Measurements from ENCODE around the gene PPP2R2D.

DNA sequence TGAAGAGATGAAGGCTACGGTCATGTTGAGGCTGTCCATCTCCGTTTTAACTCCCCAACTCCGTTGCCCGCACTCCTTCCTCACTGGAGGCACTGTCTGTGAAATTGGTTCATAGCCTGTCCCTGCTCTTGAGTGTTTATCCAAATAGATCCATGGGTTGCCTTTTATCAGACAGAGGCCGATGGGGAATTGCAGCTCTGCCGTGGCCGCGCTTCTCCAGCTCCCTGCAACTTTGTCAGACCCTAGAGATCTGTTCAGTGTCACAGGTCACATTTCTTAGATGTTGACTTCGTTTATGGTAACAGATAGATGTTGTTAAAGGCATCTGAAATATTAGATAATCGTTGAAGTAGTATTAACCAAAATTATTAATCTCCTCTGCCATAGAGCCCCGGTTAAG, 14.7 kb downstream of the PPP2R2D start:
- TF ChIP-seq, protein P1, sequence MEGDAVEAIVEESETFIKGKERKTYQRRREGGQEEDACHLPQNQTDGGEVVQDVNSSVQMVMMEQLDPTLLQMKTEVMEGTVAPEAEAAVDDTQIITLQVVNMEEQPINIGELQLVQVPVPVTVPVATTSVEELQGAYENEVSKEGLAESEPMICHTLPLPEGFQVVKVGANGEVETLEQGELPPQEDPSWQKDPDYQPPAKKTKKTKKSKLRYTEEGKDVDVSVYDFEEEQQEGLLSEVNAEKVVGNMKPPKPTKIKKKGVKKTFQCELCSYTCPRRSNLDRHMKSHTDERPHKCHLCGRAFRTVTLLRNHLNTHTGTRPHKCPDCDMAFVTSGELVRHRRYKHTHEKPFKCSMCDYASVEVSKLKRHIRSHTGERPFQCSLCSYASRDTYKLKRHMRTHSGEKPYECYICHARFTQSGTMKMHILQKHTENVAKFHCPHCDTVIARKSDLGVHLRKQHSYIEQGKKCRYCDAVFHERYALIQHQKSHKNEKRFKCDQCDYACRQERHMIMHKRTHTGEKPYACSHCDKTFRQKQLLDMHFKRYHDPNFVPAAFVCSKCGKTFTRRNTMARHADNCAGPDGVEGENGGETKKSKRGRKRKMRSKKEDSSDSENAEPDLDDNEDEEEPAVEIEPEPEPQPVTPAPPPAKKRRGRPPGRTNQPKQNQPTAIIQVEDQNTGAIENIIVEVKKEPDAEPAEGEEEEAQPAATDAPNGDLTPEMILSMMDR (IDR thresholded peaks at IDR 0.05): no peak
- no peak for TF ChIP-seq POLR2A (IDR thresholded peaks at IDR 0.05)

All from body of pancreas (tissue), 4 donors.